ENCODE data around the gene MYO5A. TPM values are rescaled to one million over a fixed set of nuclear protein-coding genes. Genes with fewer than 3 reads are reported as not detected.
"Not testable (repeated sequence)": the region's sequence is repeated elsewhere in the genome, so short reads cannot be mapped to it uniquely, and the experiment has no call there.

Gene MYO5A
- total RNA-seq, 1 donor from 2014 or later = 26.2 TPM

DNA sequence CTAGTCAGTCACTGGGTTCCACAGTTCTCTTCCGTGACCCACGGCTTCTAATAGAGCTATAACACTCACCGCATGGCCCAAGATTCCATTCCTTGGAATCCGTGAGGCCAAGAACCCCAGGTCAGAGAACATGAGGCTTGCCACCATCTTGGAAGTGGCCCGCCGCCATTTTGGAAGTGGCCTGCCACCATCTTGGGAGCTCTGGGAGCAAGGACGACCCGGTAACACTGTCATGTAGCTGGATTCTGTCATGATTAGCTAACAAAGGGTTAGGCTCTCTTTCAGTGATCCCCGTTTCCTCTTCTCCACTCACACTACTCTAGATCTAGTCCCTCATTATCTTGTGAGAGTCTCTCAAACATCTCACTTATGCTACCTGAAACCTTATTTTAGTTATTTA lies 89.6 kb downstream of the MYO5A start:
- peaks cover 26% of the 10 kb centered on the region for H3K4me1 Mint-ChIP-seq (ENCODE audit: low read depth)
- H3K27ac Mint-ChIP-seq; H3K9me3 Mint-ChIP-seq; H3K36me3 Mint-ChIP-seq (ENCODE audit: low read depth); DNase-seq (ENCODE audit: low spot score); H3K27me3 Mint-ChIP-seq (ENCODE audit: insufficient read depth); H3K4me3 Mint-ChIP-seq; intact Hi-C loops (cut with micrococcal nuclease): not testable (repeated sequence)

GRCh38 chr15:52438047-52438446 lies 90.6 kb downstream of the MYO5A start:
- no peak for DNase-seq (ENCODE audit: low spot score)
- no peaks in the 10 kb centered on the region for H3K27me3 Mint-ChIP-seq (ENCODE audit: insufficient read depth)
- H3K4me3 Mint-ChIP-seq = no peak overlapping the region
- H3K4me1 Mint-ChIP-seq (ENCODE audit: low read depth) = peaks cover 26% of the 10 kb centered on the region
- no peaks in the 10 kb centered on the region for H3K36me3 Mint-ChIP-seq (ENCODE audit: low read depth)
- no peaks in the 10 kb centered on the region for H3K9me3 Mint-ChIP-seq
- no peak overlapping the region for H3K27ac Mint-ChIP-seq
- intact Hi-C loops (cut with micrococcal nuclease) = no loop called here

DNA sequence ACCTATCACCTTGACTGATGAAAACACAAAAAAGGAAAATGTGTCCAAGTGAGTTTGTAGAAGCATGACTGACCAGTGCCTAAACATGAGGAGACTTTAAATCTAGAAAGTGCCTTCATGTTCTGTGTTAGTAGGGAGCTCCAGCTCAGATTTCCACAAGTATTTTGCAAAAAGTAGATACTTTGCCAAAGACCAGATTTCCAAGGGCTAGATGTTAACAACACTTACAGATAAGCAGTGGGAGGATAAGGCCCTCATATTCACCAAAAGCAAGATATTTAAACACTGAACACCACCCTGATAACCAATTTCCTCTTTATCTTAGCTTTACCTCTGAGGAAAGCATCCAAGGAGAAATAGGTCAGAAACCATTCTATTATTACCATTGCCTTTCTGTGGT lies 91.0 kb downstream of the MYO5A start:
- no peaks in the 10 kb centered on the region for H3K27me3 Mint-ChIP-seq (ENCODE audit: insufficient read depth)
- H3K36me3 Mint-ChIP-seq (ENCODE audit: low read depth) = peaks cover 2% of the 10 kb centered on the region
- no peak overlapping the region for H3K4me3 Mint-ChIP-seq
- H3K4me1 Mint-ChIP-seq (ENCODE audit: low read depth) = peaks cover 26% of the 10 kb centered on the region
- intact Hi-C loops (cut with micrococcal nuclease) = no loop called here
- no peak for DNase-seq (ENCODE audit: low spot score)
- no peak overlapping the region for H3K27ac Mint-ChIP-seq
- H3K9me3 Mint-ChIP-seq = no peaks in the 10 kb centered on the region

- Mint-ChIP-seq H3K27me3 (ENCODE audit: insufficient read depth) (no peaks in the 10 kb centered on the region), H3K4me3 (no peak overlapping the region), H3K4me1 (ENCODE audit: low read depth) (peaks cover 23% of the 10 kb centered on the region), H3K9me3 (no peaks in the 10 kb centered on the region), H3K36me3 (ENCODE audit: low read depth) (peaks cover 2% of the 10 kb centered on the region), H3K27ac (no peak overlapping the region)
- intact Hi-C loops (cut with micrococcal nuclease) = no loop called here
- no peak for DNase-seq (ENCODE audit: low spot score)
These were observed 91.7 kb downstream of the MYO5A start for GRCh38 chr15:52436981-52437380.

GRCh38 chr15:52434885-52435284 lies 93.8 kb downstream of the MYO5A start:
- Mint-ChIP-seq H3K4me1 (ENCODE audit: low read depth) (peaks cover 10% of the 10 kb centered on the region), H3K9me3 (no peaks in the 10 kb centered on the region)

GRCh38 chr15:52428297-52428696 lies 100.4 kb downstream of the MYO5A start:
- Mint-ChIP-seq H3K4me1 (ENCODE audit: low read depth) (peaks cover 9% of the 10 kb centered on the region), H3K36me3 (ENCODE audit: low read depth) (peaks cover 10% of the 10 kb centered on the region), H3K27me3 (ENCODE audit: insufficient read depth) (no peaks in the 10 kb centered on the region), H3K27ac (no peak overlapping the region), H3K9me3 (no peaks in the 10 kb centered on the region), H3K4me3 (no peak overlapping the region)
- no peak for DNase-seq (ENCODE audit: low spot score)
- intact Hi-C loops (cut with micrococcal nuclease) = no loop called here

More at GRCh38 chr15:52434885-52435284, 93.8 kb downstream of the MYO5A start:
- DNase-seq (ENCODE audit: low spot score) = no peak
- Mint-ChIP-seq H3K27ac (no peak overlapping the region), H3K36me3 (ENCODE audit: low read depth) (peaks cover 2% of the 10 kb centered on the region), H3K4me3 (no peak overlapping the region), H3K27me3 (ENCODE audit: insufficient read depth) (no peaks in the 10 kb centered on the region)
- intact Hi-C loops (cut with micrococcal nuclease) = no loop called here

GRCh38 chr15:52427804-52428203 lies 100.9 kb downstream of the MYO5A start:
- no peak overlapping the region for H3K27ac Mint-ChIP-seq
- no peak for DNase-seq (ENCODE audit: low spot score)
- peaks cover 9% of the 10 kb centered on the region for H3K4me1 Mint-ChIP-seq (ENCODE audit: low read depth)
- no peaks in the 10 kb centered on the region for H3K9me3 Mint-ChIP-seq
- no peaks in the 10 kb centered on the region for H3K27me3 Mint-ChIP-seq (ENCODE audit: insufficient read depth)
- intact Hi-C loops (cut with micrococcal nuclease) = no loop called here
- no peak overlapping the region for H3K4me3 Mint-ChIP-seq
- peaks cover 10% of the 10 kb centered on the region for H3K36me3 Mint-ChIP-seq (ENCODE audit: low read depth)

DNA sequence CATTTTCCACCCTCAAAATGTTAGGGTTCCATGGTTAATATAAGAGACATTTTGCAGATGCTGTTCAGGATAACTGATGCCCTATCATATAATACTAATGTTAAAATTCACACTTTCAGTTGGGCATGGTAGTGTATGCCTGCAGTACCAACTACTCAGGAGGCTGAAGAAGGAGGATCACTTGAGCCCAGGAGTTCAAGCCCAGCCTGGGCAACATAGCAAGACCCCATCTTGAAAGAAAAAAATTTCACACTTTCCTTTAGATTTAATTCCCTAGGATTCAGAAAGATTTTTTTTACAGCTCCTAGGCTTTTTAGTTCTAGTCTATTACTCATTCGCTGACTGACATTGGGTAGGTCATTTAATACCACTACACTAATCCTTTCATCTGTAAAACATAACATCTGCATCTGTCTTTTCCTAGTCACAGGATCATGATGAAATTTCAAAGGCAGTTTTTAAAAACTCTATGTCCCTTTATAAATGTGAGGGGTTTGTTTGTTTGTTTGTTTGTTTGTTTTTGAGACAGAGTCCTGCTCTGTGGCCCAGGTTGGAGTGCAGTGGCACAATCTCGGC lies 103.7 kb downstream of the MYO5A start:
- no peak for DNase-seq (ENCODE audit: low spot score)
- peaks cover 9% of the 10 kb centered on the region for H3K4me1 Mint-ChIP-seq (ENCODE audit: low read depth)
- no peaks in the 10 kb centered on the region for H3K9me3 Mint-ChIP-seq
- H3K27me3 Mint-ChIP-seq (ENCODE audit: insufficient read depth) = no peaks in the 10 kb centered on the region
- intact Hi-C loops (cut with micrococcal nuclease) = no loop called here
- H3K27ac Mint-ChIP-seq = no peak overlapping the region
- peaks cover 11% of the 10 kb centered on the region for H3K36me3 Mint-ChIP-seq (ENCODE audit: low read depth)
- H3K4me3 Mint-ChIP-seq = no peak overlapping the region

DNA sequence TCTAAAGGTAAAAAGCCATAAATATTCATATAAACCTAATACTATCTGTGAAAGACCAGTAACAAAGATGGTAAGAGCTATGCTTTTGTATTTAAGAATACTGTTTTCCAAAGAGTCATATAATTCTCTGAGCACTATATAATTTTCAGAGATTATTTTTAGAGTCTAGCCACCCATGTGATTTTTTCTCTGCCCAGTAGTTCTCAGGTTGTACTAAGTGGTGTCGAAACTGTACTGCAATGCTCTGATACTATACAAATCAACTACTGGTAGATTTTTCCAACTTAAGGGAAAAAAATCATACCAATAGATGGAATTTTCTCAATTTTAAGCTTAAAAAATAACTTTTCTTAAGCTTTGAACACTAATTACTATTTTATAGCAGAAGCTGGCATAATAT lies 104.8 kb downstream of the MYO5A start:
- H3K27me3 Mint-ChIP-seq (ENCODE audit: insufficient read depth) = no peaks in the 10 kb centered on the region
- H3K27ac Mint-ChIP-seq = no peak overlapping the region
- no peak overlapping the region for H3K4me3 Mint-ChIP-seq
- intact Hi-C loops (cut with micrococcal nuclease) = no loop called here
- H3K9me3 Mint-ChIP-seq = no peaks in the 10 kb centered on the region
- peaks cover 9% of the 10 kb centered on the region for H3K4me1 Mint-ChIP-seq (ENCODE audit: low read depth)
- no peak for DNase-seq (ENCODE audit: low spot score)
- H3K36me3 Mint-ChIP-seq (ENCODE audit: low read depth) = peaks cover 11% of the 10 kb centered on the region

- Mint-ChIP-seq H3K27ac (no peak overlapping the region), H3K27me3 (ENCODE audit: insufficient read depth) (no peaks in the 10 kb centered on the region), H3K9me3 (no peaks in the 10 kb centered on the region), H3K36me3 (ENCODE audit: low read depth) (peaks cover 8% of the 10 kb centered on the region), H3K4me1 (ENCODE audit: low read depth) (no peaks in the 10 kb centered on the region), H3K4me3 (no peak overlapping the region)
- no peak for DNase-seq (ENCODE audit: low spot score)
- intact Hi-C loops (cut with micrococcal nuclease) = no loop called here
These were observed 106.7 kb downstream of the MYO5A start for GRCh38 chr15:52422001-52422400.

GRCh38 chr15:52421029-52421428 lies 107.7 kb downstream of the MYO5A start:
- no peak overlapping the region for H3K27ac Mint-ChIP-seq
- H3K4me3 Mint-ChIP-seq = no peak overlapping the region
- no peaks in the 10 kb centered on the region for H3K9me3 Mint-ChIP-seq
- H3K4me1 Mint-ChIP-seq (ENCODE audit: low read depth) = no peaks in the 10 kb centered on the region
- intact Hi-C loops (cut with micrococcal nuclease) = no loop called here
- no peak for DNase-seq (ENCODE audit: low spot score)
- H3K27me3 Mint-ChIP-seq (ENCODE audit: insufficient read depth) = no peaks in the 10 kb centered on the region
- H3K36me3 Mint-ChIP-seq (ENCODE audit: low read depth) = peaks cover 8% of the 10 kb centered on the region

- H3K4me1 Mint-ChIP-seq (ENCODE audit: low read depth) = no peaks in the 10 kb centered on the region
- H3K27me3 Mint-ChIP-seq (ENCODE audit: insufficient read depth) = no peaks in the 10 kb centered on the region
- H3K4me3 Mint-ChIP-seq = no peak overlapping the region
- no peaks in the 10 kb centered on the region for H3K9me3 Mint-ChIP-seq
- no peak for DNase-seq (ENCODE audit: low spot score)
- H3K36me3 Mint-ChIP-seq (ENCODE audit: low read depth) = peaks cover 11% of the 10 kb centered on the region
- H3K27ac Mint-ChIP-seq = no peak overlapping the region
- intact Hi-C loops (cut with micrococcal nuclease) = no loop called here
These were observed 109.2 kb downstream of the MYO5A start for GRCh38 chr15:52419494-52419893.

- H3K27me3 Mint-ChIP-seq (ENCODE audit: insufficient read depth) = no peaks in the 10 kb centered on the region
- no peak overlapping the region for H3K4me3 Mint-ChIP-seq
- H3K4me1 Mint-ChIP-seq (ENCODE audit: low read depth) = no peaks in the 10 kb centered on the region
- intact Hi-C loops (cut with micrococcal nuclease) = no loop called here
- H3K36me3 Mint-ChIP-seq (ENCODE audit: low read depth) = peaks cover 12% of the 10 kb centered on the region
- no peaks in the 10 kb centered on the region for H3K9me3 Mint-ChIP-seq
- DNase-seq (ENCODE audit: low spot score) = no peak
- no peak overlapping the region for H3K27ac Mint-ChIP-seq
These were observed 110.7 kb downstream of the MYO5A start for GRCh38 chr15:52417957-52418356.

DNA sequence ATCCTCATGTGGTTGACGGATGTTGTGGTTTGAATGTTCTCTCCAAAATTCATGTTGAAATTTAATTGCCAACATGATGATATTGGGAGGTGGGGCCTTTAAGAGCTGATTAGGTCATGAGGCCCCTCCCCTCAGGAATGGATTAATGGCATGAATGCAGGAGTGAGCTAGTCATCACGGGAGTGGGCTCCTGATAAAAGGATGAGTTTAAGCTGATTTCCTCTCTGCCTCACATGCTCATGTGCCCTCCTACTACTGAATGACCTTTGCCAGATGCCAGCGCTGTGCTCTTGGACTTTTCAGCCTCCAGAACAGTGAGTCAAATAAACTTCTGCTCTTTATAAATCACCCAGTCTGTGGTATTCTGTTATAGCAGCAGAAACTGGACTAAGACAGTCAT lies 111.2 kb downstream of the MYO5A start:
- no peak for DNase-seq (ENCODE audit: low spot score)
- intact Hi-C loops (cut with micrococcal nuclease) = no loop called here
- Mint-ChIP-seq H3K27ac (no peak overlapping the region), H3K4me1 (ENCODE audit: low read depth) (no peaks in the 10 kb centered on the region), H3K4me3 (no peak overlapping the region), H3K36me3 (ENCODE audit: low read depth) (peaks cover 12% of the 10 kb centered on the region), H3K27me3 (ENCODE audit: insufficient read depth) (no peaks in the 10 kb centered on the region), H3K9me3 (no peaks in the 10 kb centered on the region)
